Measurements from ENCODE around the gene SLC9A3.

- TF ChIP-seq, protein P1, sequence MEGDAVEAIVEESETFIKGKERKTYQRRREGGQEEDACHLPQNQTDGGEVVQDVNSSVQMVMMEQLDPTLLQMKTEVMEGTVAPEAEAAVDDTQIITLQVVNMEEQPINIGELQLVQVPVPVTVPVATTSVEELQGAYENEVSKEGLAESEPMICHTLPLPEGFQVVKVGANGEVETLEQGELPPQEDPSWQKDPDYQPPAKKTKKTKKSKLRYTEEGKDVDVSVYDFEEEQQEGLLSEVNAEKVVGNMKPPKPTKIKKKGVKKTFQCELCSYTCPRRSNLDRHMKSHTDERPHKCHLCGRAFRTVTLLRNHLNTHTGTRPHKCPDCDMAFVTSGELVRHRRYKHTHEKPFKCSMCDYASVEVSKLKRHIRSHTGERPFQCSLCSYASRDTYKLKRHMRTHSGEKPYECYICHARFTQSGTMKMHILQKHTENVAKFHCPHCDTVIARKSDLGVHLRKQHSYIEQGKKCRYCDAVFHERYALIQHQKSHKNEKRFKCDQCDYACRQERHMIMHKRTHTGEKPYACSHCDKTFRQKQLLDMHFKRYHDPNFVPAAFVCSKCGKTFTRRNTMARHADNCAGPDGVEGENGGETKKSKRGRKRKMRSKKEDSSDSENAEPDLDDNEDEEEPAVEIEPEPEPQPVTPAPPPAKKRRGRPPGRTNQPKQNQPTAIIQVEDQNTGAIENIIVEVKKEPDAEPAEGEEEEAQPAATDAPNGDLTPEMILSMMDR (IDR thresholded peaks at IDR 0.05; ENCODE audit: low read depth, low read length), result no peak
- no peak for TF ChIP-seq EZH2phosphoT487 (IDR thresholded peaks at IDR 0.05; ENCODE audit: low read depth)
Observed at GRCh38 chr5:522116-522515, 2.1 kb downstream of the SLC9A3 start.
